B cell (primary cell): Measurements from ENCODE around the gene DGKE.

Source experiments
- EZH2 ChIP-seq: IDR thresholded peaks from 2 replicates; pipeline ENCODE4 v1.6.1; 2012; ENCODE audit warnings: borderline replicate concordance, low read depth, mild to moderate bottlenecking, moderate library complexity, low read length; ENCODE audit not compliant: insufficient read depth, poor library complexity, severe bottlenecking
- TF ChIP-seq, protein P1 (sequence below): fragments of 200-600 bp; IDR thresholded peaks from one replicate; pipeline ENCODE4 v1.8.0; 2022; ENCODE audit warnings: antibody characterized with exemption, mild to moderate bottlenecking

DNA sequence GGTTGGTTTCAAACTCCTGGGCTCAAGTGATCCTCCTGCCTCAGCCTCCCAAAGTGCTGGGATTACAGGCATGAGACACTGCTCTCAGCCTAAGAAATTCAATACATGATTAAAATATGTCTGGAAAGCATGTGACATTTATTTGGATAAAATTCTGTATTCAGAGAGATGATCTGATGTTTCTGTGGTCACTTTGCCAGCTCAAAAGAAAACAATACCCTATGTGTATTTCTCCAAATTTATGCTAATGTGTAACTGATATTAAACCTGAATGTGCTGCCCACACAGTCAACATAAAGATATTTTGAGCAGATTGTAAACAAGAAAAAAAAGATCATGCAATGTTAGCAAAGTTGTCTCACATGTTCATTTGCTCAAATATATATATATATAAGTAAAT is 16.9 kb upstream of the DGKE start:
- TF ChIP-seq, protein P1, sequence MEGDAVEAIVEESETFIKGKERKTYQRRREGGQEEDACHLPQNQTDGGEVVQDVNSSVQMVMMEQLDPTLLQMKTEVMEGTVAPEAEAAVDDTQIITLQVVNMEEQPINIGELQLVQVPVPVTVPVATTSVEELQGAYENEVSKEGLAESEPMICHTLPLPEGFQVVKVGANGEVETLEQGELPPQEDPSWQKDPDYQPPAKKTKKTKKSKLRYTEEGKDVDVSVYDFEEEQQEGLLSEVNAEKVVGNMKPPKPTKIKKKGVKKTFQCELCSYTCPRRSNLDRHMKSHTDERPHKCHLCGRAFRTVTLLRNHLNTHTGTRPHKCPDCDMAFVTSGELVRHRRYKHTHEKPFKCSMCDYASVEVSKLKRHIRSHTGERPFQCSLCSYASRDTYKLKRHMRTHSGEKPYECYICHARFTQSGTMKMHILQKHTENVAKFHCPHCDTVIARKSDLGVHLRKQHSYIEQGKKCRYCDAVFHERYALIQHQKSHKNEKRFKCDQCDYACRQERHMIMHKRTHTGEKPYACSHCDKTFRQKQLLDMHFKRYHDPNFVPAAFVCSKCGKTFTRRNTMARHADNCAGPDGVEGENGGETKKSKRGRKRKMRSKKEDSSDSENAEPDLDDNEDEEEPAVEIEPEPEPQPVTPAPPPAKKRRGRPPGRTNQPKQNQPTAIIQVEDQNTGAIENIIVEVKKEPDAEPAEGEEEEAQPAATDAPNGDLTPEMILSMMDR, result no peak
- TF ChIP-seq EZH2, result no peak
